ENCODE data around the gene SMKR1. TPM values are rescaled to one million over a fixed set of nuclear protein-coding genes. Genes with fewer than 3 reads are reported as not detected.

The SMKR1 gene
- total RNA-seq, 4 donors from 2014 or later, result 0.32 to 0.42 TPM; not detected in 2

DNA sequence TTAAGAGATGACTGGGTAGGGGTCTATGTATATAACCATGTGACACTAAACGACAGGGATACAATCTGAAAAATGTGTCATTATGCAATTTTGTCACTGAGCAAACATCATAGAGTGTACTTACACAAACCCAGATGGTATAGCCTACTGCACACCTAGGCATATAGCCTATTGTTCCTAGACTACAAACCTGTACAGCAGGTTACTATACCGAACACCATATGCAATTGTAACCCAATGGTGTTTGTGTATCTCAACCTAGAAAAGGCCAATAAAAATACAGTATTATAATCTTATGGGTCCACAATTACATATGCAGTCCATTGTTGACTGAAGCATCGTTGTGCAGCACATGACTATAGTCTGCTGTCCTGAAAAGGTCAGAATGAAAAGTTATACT, 45.2 kb upstream of the SMKR1 start:
- WGBS, 2 donors, result 84 to 90% methylated on average over 3 of the region's 3 CpGs
- intact Hi-C loops (cut with DNase I; ENCODE audit: low total_unique reads), result no loop called here
- no peak for DNase-seq (ENCODE audit: low spot score in 2 of 2)
- no peak for TF ChIP-seq POLR2A (IDR thresholded peaks at IDR 0.05)
- no peak overlapping the region for H3K4me3 ChIP-seq (ENCODE audit: low read depth, poor library complexity, severe bottlenecking)

DNA sequence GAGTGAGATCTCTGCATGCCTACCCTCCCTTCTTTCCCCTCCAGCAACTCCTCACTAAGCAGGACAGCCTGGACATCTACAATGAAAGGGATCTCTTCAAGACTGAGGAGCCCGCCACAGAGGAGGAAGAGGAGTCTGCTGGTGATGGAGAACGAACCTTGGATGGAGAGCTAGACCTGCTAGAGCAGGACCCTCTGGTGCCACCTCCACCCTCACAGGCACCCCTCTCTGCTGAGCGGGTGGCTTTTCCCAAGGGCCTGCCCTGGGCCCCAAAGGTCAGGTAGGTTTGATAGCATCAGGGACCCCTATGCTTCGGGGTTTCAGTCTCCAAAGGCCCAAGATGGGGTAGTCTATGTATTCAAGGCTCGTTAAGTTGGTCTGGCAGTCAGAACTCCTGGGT, 44.2 kb upstream of the SMKR1 start:
- DNase-seq (ENCODE audit: low spot score in 2 of 2), result peak in 1 of 2 donors; percentile 48
- WGBS, 2 donors, result 90 to 95% methylated on average over 5 of the region's 5 CpGs
- no peak overlapping the region for H3K4me3 ChIP-seq (ENCODE audit: low read depth, poor library complexity, severe bottlenecking)
- TF ChIP-seq, protein P1, sequence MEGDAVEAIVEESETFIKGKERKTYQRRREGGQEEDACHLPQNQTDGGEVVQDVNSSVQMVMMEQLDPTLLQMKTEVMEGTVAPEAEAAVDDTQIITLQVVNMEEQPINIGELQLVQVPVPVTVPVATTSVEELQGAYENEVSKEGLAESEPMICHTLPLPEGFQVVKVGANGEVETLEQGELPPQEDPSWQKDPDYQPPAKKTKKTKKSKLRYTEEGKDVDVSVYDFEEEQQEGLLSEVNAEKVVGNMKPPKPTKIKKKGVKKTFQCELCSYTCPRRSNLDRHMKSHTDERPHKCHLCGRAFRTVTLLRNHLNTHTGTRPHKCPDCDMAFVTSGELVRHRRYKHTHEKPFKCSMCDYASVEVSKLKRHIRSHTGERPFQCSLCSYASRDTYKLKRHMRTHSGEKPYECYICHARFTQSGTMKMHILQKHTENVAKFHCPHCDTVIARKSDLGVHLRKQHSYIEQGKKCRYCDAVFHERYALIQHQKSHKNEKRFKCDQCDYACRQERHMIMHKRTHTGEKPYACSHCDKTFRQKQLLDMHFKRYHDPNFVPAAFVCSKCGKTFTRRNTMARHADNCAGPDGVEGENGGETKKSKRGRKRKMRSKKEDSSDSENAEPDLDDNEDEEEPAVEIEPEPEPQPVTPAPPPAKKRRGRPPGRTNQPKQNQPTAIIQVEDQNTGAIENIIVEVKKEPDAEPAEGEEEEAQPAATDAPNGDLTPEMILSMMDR (IDR thresholded peaks at IDR 0.05), result no peak
- no peak for TF ChIP-seq POLR2A (IDR thresholded peaks at IDR 0.05)
- intact Hi-C loops (cut with DNase I; ENCODE audit: low total_unique reads), result no loop called here

DNA sequence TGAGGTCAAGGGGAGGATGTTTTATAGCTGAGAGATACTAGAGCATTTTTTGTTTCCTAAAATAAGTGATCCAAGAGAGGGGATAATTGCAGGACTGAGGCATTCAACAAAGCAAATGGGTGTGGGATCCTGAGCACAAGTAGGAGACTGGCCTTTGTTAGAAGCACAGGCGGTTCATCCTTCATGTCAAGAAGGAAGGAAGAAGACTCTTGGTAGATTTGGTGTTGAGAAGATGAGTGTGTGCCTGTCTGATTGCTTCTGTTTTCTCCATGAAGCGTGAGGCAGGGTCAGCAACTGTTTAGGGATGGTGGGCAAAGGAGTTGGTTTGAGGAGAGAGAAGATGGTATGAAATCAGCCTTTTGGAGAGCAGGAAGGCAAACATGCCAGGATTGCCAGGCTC, 40.5 kb upstream of the SMKR1 start:
- peak in 1 of 2 donors; percentile 45 for DNase-seq (ENCODE audit: low spot score in 2 of 2)
- H3K4me3 ChIP-seq (ENCODE audit: low read depth, poor library complexity, severe bottlenecking), result no peak overlapping the region
- 94 to 100% methylated on average over 2 of the region's 2 CpGs for WGBS, 2 donors
- TF ChIP-seq, protein P1 (IDR thresholded peaks at IDR 0.05), result no peak
- no peak for TF ChIP-seq POLR2A (IDR thresholded peaks at IDR 0.05)
- intact Hi-C loops (cut with DNase I; ENCODE audit: low total_unique reads), result no loop called here

DNA sequence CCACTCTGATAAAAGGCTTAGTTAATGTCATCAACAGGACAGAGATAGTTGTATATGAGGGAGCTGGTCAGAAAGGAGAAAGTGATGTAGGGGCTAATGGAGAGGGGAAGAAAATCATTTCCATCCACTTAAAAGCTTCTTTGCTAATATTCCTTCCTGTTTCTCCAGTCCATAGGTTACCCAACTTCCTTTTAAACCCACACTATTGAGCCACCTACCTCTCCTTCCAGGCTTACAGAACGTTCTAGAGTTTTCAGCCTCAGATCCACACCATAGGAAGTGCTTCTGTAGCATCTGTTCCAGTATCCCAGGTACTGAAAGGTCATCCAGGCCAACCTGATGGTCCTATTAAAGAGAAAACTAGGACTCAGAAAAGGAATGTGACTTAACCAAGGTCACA, 39.9 kb upstream of the SMKR1 start:
- DNase-seq (ENCODE audit: low spot score in 2 of 2), result no peak
- 77 to 90% methylated on average over 1 of the region's 1 CpG for WGBS, 2 donors
- intact Hi-C loops (cut with DNase I; ENCODE audit: low total_unique reads), result no loop called here
- no peak overlapping the region for H3K4me3 ChIP-seq (ENCODE audit: low read depth, poor library complexity, severe bottlenecking)
- TF ChIP-seq, protein P1 (IDR thresholded peaks at IDR 0.05), result no peak
- TF ChIP-seq POLR2A (IDR thresholded peaks at IDR 0.05), result no peak

DNA sequence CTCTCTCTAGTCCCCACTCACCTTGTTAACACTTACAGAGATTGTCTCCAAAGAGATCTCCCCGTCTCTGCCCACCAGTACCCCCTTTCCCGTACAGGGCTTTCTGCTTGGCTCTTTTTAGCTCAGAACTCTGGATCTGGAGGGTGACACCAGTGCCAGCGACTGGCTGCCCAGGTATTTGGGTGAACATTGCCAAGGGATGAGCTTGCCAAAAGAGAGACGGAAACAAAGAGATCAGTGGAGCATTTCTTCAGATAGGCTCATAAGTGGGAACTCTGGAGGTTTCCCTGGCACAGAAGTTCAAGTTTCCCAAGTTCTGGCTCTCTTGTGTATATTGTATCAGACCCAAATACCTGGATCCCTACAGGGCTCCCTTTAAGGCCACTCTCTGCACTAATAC, 38.1 kb upstream of the SMKR1 start:
- no peak for DNase-seq (ENCODE audit: low spot score in 2 of 2)
- WGBS, 2 donors, result 68 to 78% methylated on average over 4 of the region's 4 CpGs
- intact Hi-C loops (cut with DNase I; ENCODE audit: low total_unique reads), result no loop called here
- H3K4me3 ChIP-seq (ENCODE audit: low read depth, poor library complexity, severe bottlenecking), result no peak overlapping the region
- TF ChIP-seq, protein P1 (IDR thresholded peaks at IDR 0.05), result no peak
- TF ChIP-seq POLR2A (IDR thresholded peaks at IDR 0.05), result no peak

DNA sequence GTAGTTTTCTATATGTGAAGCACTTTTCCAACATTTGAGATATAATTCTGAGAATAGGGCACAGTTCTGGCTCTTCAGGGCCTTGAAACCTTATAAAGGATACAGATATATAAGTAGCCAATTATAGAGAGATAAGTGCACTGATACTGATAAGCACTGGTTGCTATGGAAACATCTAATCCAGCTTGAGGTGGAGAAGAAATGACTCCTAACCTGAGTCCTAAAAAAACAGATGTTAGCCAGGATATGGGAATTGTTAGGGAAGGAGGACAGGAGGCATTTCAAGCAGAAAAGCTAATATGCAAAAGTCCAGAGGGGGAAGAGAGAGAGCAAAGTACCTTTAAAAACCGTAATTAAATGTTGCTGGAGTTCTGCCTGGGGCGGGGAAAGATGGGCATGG, 37.3 kb upstream of the SMKR1 start:
- DNase-seq (ENCODE audit: low spot score in 2 of 2), result no peak
- no peak overlapping the region for H3K4me3 ChIP-seq (ENCODE audit: low read depth, poor library complexity, severe bottlenecking)
- WGBS, 2 donors, result 50 to 52% methylated on average over 2 of the region's 2 CpGs
- intact Hi-C loops (cut with DNase I; ENCODE audit: low total_unique reads), result no loop called here
- no peak for TF ChIP-seq POLR2A (IDR thresholded peaks at IDR 0.05)
- TF ChIP-seq, protein P1 (IDR thresholded peaks at IDR 0.05), result no peak

Measured in lower leg skin (tissue), 4 donors.